ENCODE results near the gene SALL4. TPM values are rescaled to one million over a fixed set of nuclear protein-coding genes. Genes with fewer than 3 reads are reported as not detected.
"Not testable (repeated sequence)": the region's sequence is repeated elsewhere in the genome, so short reads cannot be mapped to it uniquely, and the experiment has no call there.

SALL4 gene
- total and polyA plus RNA-seq, 11 donors: 0.04 to 0.22 (median 0.07) TPM; not detected in 5

- Histone ChIP-seq H3K4me3 (no peak overlapping the region), H3K9me3 (no peaks in the 10 kb centered on the region), H3K36me3 (no peaks in the 10 kb centered on the region), H3K4me1 (peaks cover 0 to 20% (median 5%) of the 10 kb centered on the region in 12 donors), H3K27ac (no peak overlapping the region), H3K27me3 (no peaks in the 10 kb centered on the region)
- intact Hi-C loops (cut with DNase I): no loop called here
- ATAC-seq (no peak), DNase-seq (no peak)
- TF ChIP-seq POLR2A (IDR thresholded peaks at IDR 0.05): no peak
- no peak for TF ChIP-seq CTCF (IDR thresholded peaks at IDR 0.05)
- 88 to 96% (median 93%) methylated on average over 4 of the region's 4 CpGs for WGBS, 4 donors
Observed at GRCh38 chr20:51739722-51740249, 62.5 kb downstream of the SALL4 start.

- H3K36me3 ChIP-seq: no peaks in the 10 kb centered on the region
- intact Hi-C loops (cut with DNase I): no loop called here
- no peak for DNase-seq
- H3K4me3 ChIP-seq: no peak overlapping the region
- H3K4me1 ChIP-seq: peaks cover 0 to 20% (median 5%) of the 10 kb centered on the region in 12 donors
- no peaks in the 10 kb centered on the region for H3K9me3 ChIP-seq
- 91 to 96% (median 92%) methylated on average over 12 of the region's 12 CpGs for WGBS, 4 donors
- ATAC-seq: no peak
- no peak overlapping the region for H3K27ac ChIP-seq
- H3K27me3 ChIP-seq: no peaks in the 10 kb centered on the region
- TF ChIP-seq CTCF (IDR thresholded peaks at IDR 0.05) (no peak), POLR2A (IDR thresholded peaks at IDR 0.05) (no peak)
Observed at GRCh38 chr20:51738877-51739447, 63.4 kb downstream of the SALL4 start.

GRCh38 chr20:51738261-51738660 is 64.1 kb downstream of the SALL4 start:
- ATAC-seq; H3K36me3 ChIP-seq; intact Hi-C loops (cut with DNase I); H3K9me3 ChIP-seq; H3K27me3 ChIP-seq; H3K4me3 ChIP-seq; DNase-seq; H3K27ac ChIP-seq: not testable (repeated sequence)
- H3K4me1 ChIP-seq: peaks cover 0 to 20% (median 5%) of the 10 kb centered on the region in 12 donors
- WGBS, 4 donors: 94 to 97% (median 96%) methylated on average over 15 of the region's 15 CpGs

GRCh38 chr20:51736947-51737346 is 65.4 kb downstream of the SALL4 start:
- Histone ChIP-seq H3K27me3 (no peaks in the 10 kb centered on the region), H3K27ac (no peak overlapping the region), H3K4me3 (no peak overlapping the region), H3K36me3 (no peaks in the 10 kb centered on the region), H3K9me3 (no peaks in the 10 kb centered on the region), H3K4me1 (peaks cover 0 to 22% (median 5%) of the 10 kb centered on the region in 12 donors)
- intact Hi-C loops (cut with DNase I): no loop called here
- no peak for DNase-seq
- ATAC-seq: no peak
- no peak for TF ChIP-seq CTCF (IDR thresholded peaks at IDR 0.05)
- no peak for TF ChIP-seq POLR2A (IDR thresholded peaks at IDR 0.05)
- WGBS, 4 donors: 73 to 78% (median 76%) methylated on average over 5 of the region's 5 CpGs

All from heart left ventricle (tissue), 16 donors.